ENCODE results near the gene TBC1D32.
"Not testable (repeated sequence)": the region's sequence is repeated elsewhere in the genome, so short reads cannot be mapped to it uniquely, and the experiment has no call there.

Gene TBC1D32

GRCh38 chr6:121334299-121335086 lies at the start of gene TBC1D32:
Gene TBC1D32 (minus strand): TSS chr6:121334480. CDS start chr6:121334430, 50 bp downstream.
- peak; percentile 55 for DNase-seq

GRCh38 chr6:121383478-121383877 lies 49.2 kb upstream of the TBC1D32 start:
- no peak for DNase-seq

GRCh38 chr6:121382467-121383121 lies 48.3 kb upstream of the TBC1D32 start:
- no peak for DNase-seq

- no peak for DNase-seq
Measured at GRCh38 chr6:121376411-121376810, 42.1 kb upstream of the TBC1D32 start.

- not testable (repeated sequence) for DNase-seq
Measured at GRCh38 chr6:121374219-121374618, 39.9 kb upstream of the TBC1D32 start.

- DNase-seq, result no peak
Measured at GRCh38 chr6:121365536-121366521, 31.5 kb upstream of the TBC1D32 start.

- DNase-seq, result no peak
Measured at GRCh38 chr6:121356575-121356974, 22.3 kb upstream of the TBC1D32 start.

GRCh38 chr6:121354764-121355163 lies 20.5 kb upstream of the TBC1D32 start:
- DNase-seq, result no peak

GRCh38 chr6:121352941-121353340 lies 18.7 kb upstream of the TBC1D32 start:
- no peak for DNase-seq

- no peak for DNase-seq
Measured at GRCh38 chr6:121351916-121352315, 17.6 kb upstream of the TBC1D32 start.

GRCh38 chr6:121349596-121349995 lies 15.3 kb upstream of the TBC1D32 start:
- DNase-seq, result no peak

GRCh38 chr6:121347484-121347883 lies 13.2 kb upstream of the TBC1D32 start:
- DNase-seq, result no peak

GRCh38 chr6:121344539-121344938 lies 10.3 kb upstream of the TBC1D32 start:
- no peak for DNase-seq

- no peak for DNase-seq
Measured at GRCh38 chr6:121339639-121340226, 5.5 kb upstream of the TBC1D32 start.

- no peak for DNase-seq
Measured at GRCh38 chr6:121338956-121339355, 4.7 kb upstream of the TBC1D32 start.

GRCh38 chr6:121338366-121338765 lies 4.1 kb upstream of the TBC1D32 start:
- no peak for DNase-seq

GRCh38 chr6:121335087-121336008 lies 1.1 kb upstream of the TBC1D32 start:
- no peak for DNase-seq

- not testable (repeated sequence) for DNase-seq
Measured at GRCh38 chr6:121333694-121334093, 586 bp downstream of the TBC1D32 start.

GRCh38 chr6:121333196-121333595 lies 1.1 kb downstream of the TBC1D32 start:
- DNase-seq, result no peak

- no peak for DNase-seq
Measured at GRCh38 chr6:121330516-121330915, 3.8 kb downstream of the TBC1D32 start.

- DNase-seq, result no peak
Measured at GRCh38 chr6:121321282-121321681, 13.0 kb downstream of the TBC1D32 start.

GRCh38 chr6:121319603-121320002 lies 14.7 kb downstream of the TBC1D32 start:
- no peak for DNase-seq
